HCT116 (cell line): Measurements from ENCODE around the gene C12orf75. TPM values are rescaled to one million over a fixed set of nuclear protein-coding genes. Genes with fewer than 3 reads are reported as not detected.
"Not testable (repeated sequence)": the region's sequence is repeated elsewhere in the genome, so short reads cannot be mapped to it uniquely, and the experiment has no call there.

Experiments used
- ATAC-seq: fragments of 200-7000 bp; cut with Tn5 transposase; 2 replicates; pipeline ENCODE4 v1.9.1; 2020; ENCODE audit warnings: mild to moderate bottlenecking, moderate library complexity
- BruUV-seq: library from RNA; stranded (reverse); fragments of 400-500 nt; replicated peaks from 2 replicates; lab custom pipeline; 2021; lab: Mats Ljungman, UMichigan
- CTCF ChIA-PET: fragments of 300-600 bp; sonication (Branson Sonifier 250); formaldehyde crosslinking; loops from one replicate; lab custom pipeline; 2021; ENCODE audit warnings: antibody characterized with exemption; lab: Charles Lee
- POLR2A ChIA-PET: fragments of 300-600, 350-600 bp; sonication (Branson Sonifier 250); formaldehyde crosslinking; loops from one replicate; lab custom pipeline; 2021; ENCODE audit warnings: antibody characterized with exemption; lab: Charles Lee
- RAD21 ChIA-PET, 2 experiments: fragments of 300-600 bp; sonication (Branson Sonifier 250); formaldehyde crosslinking; loops; one replicate each; lab custom pipeline; 2023; ENCODE audit warnings: low total read pairs in 2 of 2; ENCODE audit not compliant: uncharacterized antibody in 2 of 2, unreplicated experiment in 2 of 2, low non-redundant PET in 1 of 2; lab: Charles Lee
- DNase-seq: peaks from one replicate; pipeline ENCODE4 v3.0.0-alpha.2; 2010; ENCODE audit warnings: low read depth, low spot score
- H2AFZ ChIP-seq: fragments of 200-600 bp; shearing (Covaris generic), sonication (generic); 2 replicates; pipeline ENCODE4 v1.6.1; 2017; ENCODE audit warnings: low read depth, mixed run types, mixed read lengths, antibody characterized with exemption, low read length; ENCODE audit not compliant: poor library complexity, severe bottlenecking
- H3K27ac ChIP-seq: 2 replicates; pipeline ENCODE4 v1.5.1; 2012; ENCODE audit warnings: low read depth, low read length
- H3K27me3 ChIP-seq: fragments of 200-600 bp; sonication (generic); 2 replicates; pipeline ENCODE4 v1.6.1; 2016; ENCODE audit warnings: mixed run types, low read length, mixed read lengths; ENCODE audit not compliant: insufficient read depth
- H3K36me3 ChIP-seq, 2 experiments: fragments of 200-500 bp in 1 of 2; fragments of 200-600 bp in 1 of 2; sonication (Bioruptor generic) in 1 of 2; sonication (generic) in 1 of 2; 2 replicates each; pipeline versions ENCODE4 v1.5.1 to v1.6.1; 2014 to 2016; ENCODE audit warnings: low read length in 2 of 2, inconsistent platforms in 1 of 2, mixed read lengths in 1 of 2, mixed run types in 1 of 2; ENCODE audit not compliant: insufficient read depth in 2 of 2, control insufficient read depth in 1 of 2
- H3K4me1 ChIP-seq, 2 experiments: fragments of 200-600 bp in 1 of 2; sonication (generic) in 1 of 2; 2 replicates each; pipeline versions ENCODE4 v1.5.1 to v1.6.1; 2012 to 2017; ENCODE audit warnings: low read length in 2 of 2, inconsistent platforms in 1 of 2, mild to moderate bottlenecking in 1 of 2, mixed read lengths in 1 of 2, mixed run types in 1 of 2, moderate library complexity in 1 of 2; ENCODE audit not compliant: insufficient read depth in 2 of 2, control insufficient read depth in 1 of 2
- H3K4me2 ChIP-seq: fragments of 200-600 bp; sonication (generic); 2 replicates; pipeline ENCODE4 v1.6.1; 2017; ENCODE audit warnings: mixed run types, low read length, mixed read lengths
- H3K4me3 ChIP-seq, 2 experiments: fragments of 200-600 bp in 1 of 2; sonication (generic) in 1 of 2; replicated peaks in 1 of 2; 2 replicates each; pipeline ENCODE4 v1.5.1; 2011 to 2016; ENCODE audit warnings: low read length in 2 of 2, control low read depth in 1 of 2, low read depth in 1 of 2, mild to moderate bottlenecking in 1 of 2, mixed read lengths in 1 of 2, mixed run types in 1 of 2
- H3K79me2 ChIP-seq: fragments of 200-600 bp; sonication (generic); 2 replicates; pipeline ENCODE4 v1.6.1; 2017; ENCODE audit warnings: mild to moderate bottlenecking, mixed run types, low read length, moderate library complexity, mixed read lengths; ENCODE audit not compliant: insufficient read depth
- H3K9ac ChIP-seq: fragments of 200-600 bp; sonication (generic); 2 replicates; pipeline ENCODE4 v1.6.1; 2016; ENCODE audit warnings: low read length, mixed read lengths
- H3K9me2 ChIP-seq: fragments of 200-600 bp; sonication (generic), shearing (Covaris generic); 2 replicates; pipeline ENCODE4 v1.6.1; 2017; ENCODE audit warnings: mixed run types, mild to moderate bottlenecking, moderate library complexity; ENCODE audit not compliant: insufficient read depth
- H3K9me3 ChIP-seq, 2 experiments: fragments of 200-500 bp in 1 of 2; fragments of 200-600 bp in 1 of 2; sonication (Bioruptor generic) in 1 of 2; sonication (generic) in 1 of 2; 2 replicates each; pipeline ENCODE4 v1.6.1; 2014 to 2017; ENCODE audit warnings: low read length in 2 of 2, mixed read lengths in 2 of 2, inconsistent platforms in 1 of 2, low read depth in 1 of 2, mild to moderate bottlenecking in 1 of 2, mixed run types in 1 of 2, moderate library complexity in 1 of 2; ENCODE audit not compliant: control insufficient read depth in 1 of 2, insufficient read depth in 1 of 2
- H4K20me1 ChIP-seq: fragments of 200-600 bp; sonication (generic), shearing (Covaris generic); 2 replicates; pipeline ENCODE4 v1.6.1; 2017; ENCODE audit warnings: mixed run types, mild to moderate bottlenecking, moderate library complexity; ENCODE audit not compliant: insufficient read depth
- CEBPB ChIP-seq: IDR thresholded peaks from 2 replicates; pipeline ENCODE4 v1.6.1; 2012; ENCODE audit warnings: low read depth
- EZH2 ChIP-seq: fragments of 200-600 bp; sonication (generic); IDR thresholded peaks from 2 replicates; pipeline ENCODE4 v1.6.1; 2017; ENCODE audit warnings: antibody characterized with exemption, mixed run types
- EZH2phosphoT487 ChIP-seq: fragments of 200-600 bp; IDR thresholded peaks from 2 replicates; pipeline ENCODE4 v1.6.1; 2018; ENCODE audit warnings: antibody characterized with exemption, borderline replicate concordance
- MAX ChIP-seq: IDR thresholded peaks from 2 replicates; pipeline ENCODE4 v1.6.1; 2012
- RAD21 ChIP-seq: IDR thresholded peaks from 2 replicates; pipeline ENCODE4 v1.6.1; 2012; ENCODE audit warnings: low read depth, mild to moderate bottlenecking
- SRF ChIP-seq: IDR thresholded peaks from 2 replicates; pipeline ENCODE4 v1.6.1; 2012; ENCODE audit warnings: low read depth
- intact Hi-C: fragments of 100-400 bp; cut with micrococcal nuclease; formaldehyde crosslinking; loops from 2 replicates; pipeline ENCODE4 v1.10.0; 2022
- total RNA-seq: library from RNA; stranded (reverse); gene quantifications from one replicate; pipeline ENCODE4 v1.2.1, GENCODE V29; 2021; ENCODE audit not compliant: unreplicated experiment

Gene C12orf75
- total RNA-seq, 1 experiment from 2014 or later = 81.0 TPM

GRCh38 chr12:105300883-105301282 lies 29.6 kb upstream of the C12orf75 start:
- ATAC-seq (no peak), DNase-seq (no peak)
- H3K79me2 ChIP-seq = no peaks in the 10 kb centered on the region
- no peaks in the 10 kb centered on the region for H3K4me1 ChIP-seq
- intact Hi-C loops = no loop called here
- H3K9ac ChIP-seq = no peak overlapping the region
- no peak overlapping the region for H2AFZ ChIP-seq
- H3K27ac ChIP-seq = no peak overlapping the region
- no peak overlapping the region for H3K4me2 ChIP-seq
- no peak overlapping the region for H3K4me3 ChIP-seq
- no peaks in the 10 kb centered on the region for H3K36me3 ChIP-seq
- ChIA-PET POLR2A (no interaction called here), RAD21 (no interaction called here), CTCF (no interaction called here)
- H3K27me3 ChIP-seq = no peaks in the 10 kb centered on the region
- H3K9me2 ChIP-seq = no peaks in the 10 kb centered on the region
- H3K9me3 ChIP-seq = no peaks in the 10 kb centered on the region
- BruUV-seq = no TSS peak
- H4K20me1 ChIP-seq = no peaks in the 10 kb centered on the region
- TF ChIP-seq MAX (no peak), EZH2phosphoT487 (no peak), EZH2 (no peak), SRF (no peak), RAD21 (no peak)

- Histone ChIP-seq H2AFZ (no peak overlapping the region), H3K9me3 (no peaks in the 10 kb centered on the region), H3K27me3 (no peaks in the 10 kb centered on the region), H3K27ac (no peak overlapping the region), H3K36me3 (no peaks in the 10 kb centered on the region), H3K4me2 (no peak overlapping the region), H3K4me1 (no peaks in the 10 kb centered on the region), H3K9ac (no peak overlapping the region), H3K4me3 (no peak overlapping the region), H3K9me2 (no peaks in the 10 kb centered on the region), H4K20me1 (no peaks in the 10 kb centered on the region), H3K79me2 (no peaks in the 10 kb centered on the region)
- BruUV-seq = no TSS peak
- POLR2A ChIA-PET = no interaction called here
- ATAC-seq (no peak), DNase-seq (no peak)
- CTCF ChIA-PET = no interaction called here
- intact Hi-C loops = no loop called here
- TF ChIP-seq CEBPB = no peak
- RAD21 ChIA-PET = no interaction called here
These were observed 28.8 kb upstream of the C12orf75 start for GRCh38 chr12:105301696-105302095.

- H2AFZ ChIP-seq, CTCF ChIA-PET, H3K9me3 ChIP-seq, H3K27me3 ChIP-seq, H3K4me1 ChIP-seq, H3K4me3 ChIP-seq, ATAC-seq, H3K9ac ChIP-seq, intact Hi-C loops, H3K4me2 ChIP-seq, RAD21 ChIA-PET, H3K36me3 ChIP-seq, POLR2A ChIA-PET, BruUV-seq, H3K27ac ChIP-seq, H4K20me1 ChIP-seq, H3K9me2 ChIP-seq, DNase-seq, H3K79me2 ChIP-seq: not testable (repeated sequence)
These were observed 27.5 kb upstream of the C12orf75 start for GRCh38 chr12:105302986-105303385.

- H2AFZ ChIP-seq, POLR2A ChIA-PET, DNase-seq, RAD21 ChIA-PET, H3K36me3 ChIP-seq, H3K27ac ChIP-seq, H3K4me1 ChIP-seq, H3K9me2 ChIP-seq, CTCF ChIA-PET, BruUV-seq, H3K4me2 ChIP-seq, ATAC-seq, H3K9ac ChIP-seq, intact Hi-C loops, H3K4me3 ChIP-seq, H3K27me3 ChIP-seq, H4K20me1 ChIP-seq, H3K9me3 ChIP-seq, H3K79me2 ChIP-seq: not testable (repeated sequence)
These were observed 25.9 kb upstream of the C12orf75 start for GRCh38 chr12:105304626-105305025.
